PC-9 (cell line): Measurements from ENCODE around the gene TNNI3K.

Source experiments
- CTCF ChIP-seq: fragments of 200-600 bp; sonication (generic); conservative IDR thresholded peaks from 2 replicates; pipeline ENCODE4 v1.6.1; 2017; ENCODE audit warnings: mixed run types, antibody characterized with exemption, mild to moderate bottlenecking, moderate library complexity
- EZH2 ChIP-seq: fragments of 200-600 bp; sonication (generic); IDR thresholded peaks from 2 replicates; pipeline ENCODE4 v1.8.0; 2017; ENCODE audit warnings: antibody characterized with exemption, low read depth

- TF ChIP-seq CTCF (no peak), EZH2 (no peak)
These were observed 128.0 kb downstream of the TNNI3K start for GRCh38 chr1:74363220-74363619.
